HepG2 (cell line): ENCODE measurements around the gene MST1. TPM values are rescaled to one million over a fixed set of nuclear protein-coding genes. Genes with fewer than 3 reads are reported as not detected.

ENCODE experiments used
- ATAC-seq: fragments of 200-7000 bp; cut with Tn5 transposase; 3 replicates; pipeline ENCODE4 v1.9.1; 2020; ENCODE audit warnings: mild to moderate bottlenecking, moderate library complexity
- BruUV-seq: library from RNA; stranded (reverse); fragments of 400-500 nt; replicated peaks from 2 replicates; lab custom pipeline; 2021; lab: Mats Ljungman, UMichigan
- CTCF ChIA-PET: fragments of 300-600 bp; formaldehyde crosslinking; extraction: SDS; loops from one replicate; lab custom pipeline; 2021; ENCODE audit warnings: low total read pairs, inconsistent platforms, low intra/inter-chr PET ratio; lab: Yijun Ruan, JAX
- POLR2A ChIA-PET: fragments of 350-600 bp; sonication (Branson Sonifier 250); formaldehyde crosslinking; loops from one replicate; lab custom pipeline; 2020; ENCODE audit warnings: antibody characterized with exemption, inconsistent platforms; lab: Yijun Ruan, JAX
- DNase-seq: peaks from one replicate; pipeline ENCODE4 v3.0.0-alpha.2; 2015; ENCODE audit warnings: low spot score
- FAIRE-seq: peaks from 3 replicates; lab custom pipeline; 2011; peaks lifted over from hg19 to GRCh38; lab: Jason Lieb, UNC
- H2AFZ ChIP-seq: one replicate; pipeline ENCODE4 v1.6.1; 2011; ENCODE audit warnings: low read length, inconsistent platforms
- H3K27ac ChIP-seq: fragments of 300-600 bp; 3 replicates; pipeline ENCODE4 v1.8.0; 2011; ENCODE audit warnings: mixed run types, mild to moderate bottlenecking, mixed read lengths, low read length, inconsistent platforms; ENCODE audit not compliant: insufficient read depth; ENCODE audit errors: extremely low read length
- H3K27me3 ChIP-seq, 2 experiments: fragments of 200-600 bp in 1 of 2; 2 replicates in 1 of 2; 3 replicates in 1 of 2; pipeline versions ENCODE4 v1.6.0 to v1.8.0; 2011; ENCODE audit warnings: low read length in 2 of 2, mild to moderate bottlenecking in 2 of 2, moderate library complexity in 2 of 2, inconsistent platforms in 1 of 2; ENCODE audit not compliant: insufficient read depth in 2 of 2, control insufficient read depth in 1 of 2
- H3K36me3 ChIP-seq, 2 experiments: fragments of 200-600 bp in 1 of 2; replicated peaks in 1 of 2; 2 replicates in 1 of 2; 3 replicates in 1 of 2; pipeline versions ENCODE4 v1.5.1 to v1.8.0; 2011; ENCODE audit warnings: low read length in 2 of 2, inconsistent platforms in 1 of 2; ENCODE audit not compliant: insufficient read depth in 2 of 2, control insufficient read depth in 1 of 2
- H3K4me1 ChIP-seq: 2 replicates; pipeline ENCODE4 v1.5.1; 2012; ENCODE audit warnings: low read length, inconsistent platforms; ENCODE audit not compliant: insufficient read depth
- H3K4me2 ChIP-seq: 2 replicates; pipeline ENCODE4 v1.6.0; 2011; ENCODE audit warnings: low read depth, low read length, inconsistent platforms
- H3K4me3 ChIP-seq, 3 experiments: fragments of 200-600 bp in 1 of 3; sonication (generic), shearing (Covaris generic) in 1 of 3; replicated peaks in 1 of 3; 2 replicates each; pipeline ENCODE4 v1.5.1; 2011 to 2016; ENCODE audit warnings: low read length in 3 of 3, inconsistent platforms in 2 of 3, low read depth in 2 of 3, mild to moderate bottlenecking in 2 of 3, control low read depth in 1 of 3, mixed read lengths in 1 of 3; ENCODE audit not compliant: insufficient read depth in 1 of 3
- H3K79me2 ChIP-seq: one replicate; pipeline ENCODE4 v1.6.1; 2011; ENCODE audit warnings: low read length, inconsistent platforms; ENCODE audit not compliant: insufficient read depth
- H3K9ac ChIP-seq: 2 replicates; pipeline ENCODE4 v1.6.0; 2011; ENCODE audit warnings: mild to moderate bottlenecking, low read depth, low read length, inconsistent platforms; ENCODE audit not compliant: insufficient read depth
- H3K9me3 ChIP-seq: 2 replicates; pipeline ENCODE4 v1.5.1; 2012; ENCODE audit warnings: mild to moderate bottlenecking, low read length
- H4K20me1 ChIP-seq: 2 replicates; pipeline ENCODE4 v1.6.0; 2011; ENCODE audit warnings: inconsistent platforms, mild to moderate bottlenecking, low read length, moderate library complexity; ENCODE audit not compliant: insufficient read depth
- DR1 ChIP-seq: sonication (generic); formaldehyde crosslinking; IDR thresholded peaks from 2 replicates; pipeline ENCODE4 v1.8.0; 2021; ENCODE audit warnings: mild to moderate bottlenecking, missing genetic modification reagents, inconsistent platforms
- ETV5 ChIP-seq: IDR thresholded peaks from 2 replicates; pipeline ENCODE4 v1.6.1; 2018; ENCODE audit warnings: missing biosample characterization, missing genetic modification reagents, inconsistent platforms, borderline replicate concordance
- KLF15 ChIP-seq: sonication (generic); formaldehyde crosslinking; IDR thresholded peaks from 2 replicates; pipeline ENCODE4 v1.8.1; 2023; ENCODE audit warnings: borderline replicate concordance, mild to moderate bottlenecking, inconsistent platforms, missing genetic modification reagents, mixed read lengths
- MBD4 ChIP-seq: IDR thresholded peaks from 2 replicates; pipeline ENCODE4 v1.6.1; 2012; ENCODE audit warnings: low read length, inconsistent platforms, borderline replicate concordance
- MYPOP ChIP-seq: sonication (generic); formaldehyde crosslinking; IDR thresholded peaks from 2 replicates; pipeline ENCODE4 v1.8.1; 2023; ENCODE audit warnings: mild to moderate bottlenecking, moderate library complexity, missing genetic modification reagents
- PAF1 ChIP-seq: IDR thresholded peaks from 2 replicates; pipeline ENCODE4 v1.6.1; 2016; ENCODE audit warnings: missing genetic modification reagents, missing compliant biosample characterization
- PAXIP1 ChIP-seq: sonication (generic); formaldehyde crosslinking; conservative IDR thresholded peaks from 2 replicates; pipeline ENCODE4 v1.4.0; 2020; ENCODE audit warnings: mild to moderate bottlenecking, missing genetic modification reagents, moderate library complexity
- RARG ChIP-seq: sonication (generic); formaldehyde crosslinking; IDR thresholded peaks from 2 replicates; pipeline ENCODE4 v1.4.0; 2020; ENCODE audit warnings: low read depth, mild to moderate bottlenecking, missing genetic modification reagents
- RXRA ChIP-seq: sonication (generic); formaldehyde crosslinking; IDR thresholded peaks from 2 replicates; pipeline ENCODE4 v1.5.1; 2020; ENCODE audit warnings: missing genetic modification reagents
- SAP130 ChIP-seq: IDR thresholded peaks from 2 replicates; pipeline ENCODE4 v1.6.1; 2016; ENCODE audit warnings: low read depth
- SIN3B ChIP-seq: fragments of 150-350 bp; IDR thresholded peaks from 2 replicates; pipeline ENCODE4 v1.6.1; 2014; ENCODE audit warnings: low read length
- TBX2 ChIP-seq: sonication (generic); formaldehyde crosslinking; IDR thresholded peaks from 2 replicates; pipeline ENCODE4 v1.5.0; 2020; ENCODE audit warnings: missing genetic modification reagents, mild to moderate bottlenecking, borderline replicate concordance
- TBX3 ChIP-seq: fragments of 450-650 bp; IDR thresholded peaks from 2 replicates; pipeline ENCODE4 v1.6.1; 2017; ENCODE audit warnings: antibody characterized with exemption, mild to moderate bottlenecking, inconsistent platforms, borderline replicate concordance
- XRCC5 ChIP-seq: fragments of 200-400 bp; formaldehyde crosslinking; optimal IDR thresholded peaks from 2 replicates; pipeline ENCODE3; 2017; ENCODE audit warnings: mild to moderate bottlenecking, low read length
- ZFP91 ChIP-seq: sonication (generic); formaldehyde crosslinking; IDR thresholded peaks from 2 replicates; pipeline ENCODE4 v1.9.0; 2022; ENCODE audit warnings: missing genetic modification reagents, mild to moderate bottlenecking, borderline replicate concordance
- ZFX ChIP-seq: sonication (generic); formaldehyde crosslinking; IDR thresholded peaks from 2 replicates; pipeline ENCODE4 v1.4.0; 2020; ENCODE audit warnings: mild to moderate bottlenecking, low read depth, missing genetic modification reagents, moderate library complexity
- ZKSCAN8 ChIP-seq: IDR thresholded peaks from 2 replicates; pipeline ENCODE4 v1.6.1; 2016; ENCODE audit warnings: borderline replicate concordance, missing genetic modification reagents, missing compliant biosample characterization
- ZNF143 ChIP-seq: sonication (generic); formaldehyde crosslinking; IDR thresholded peaks from 2 replicates; pipeline ENCODE4 v1.4.0; 2020; ENCODE audit warnings: missing genetic modification reagents
- ZNF17 ChIP-seq: sonication (generic); formaldehyde crosslinking; IDR thresholded peaks from 2 replicates; pipeline ENCODE4 v1.5.0; 2020; ENCODE audit warnings: mild to moderate bottlenecking, missing genetic modification reagents
- ZNF337 ChIP-seq: sonication (generic); formaldehyde crosslinking; IDR thresholded peaks from 2 replicates; pipeline ENCODE4 v1.5.1; 2020; ENCODE audit warnings: missing genetic modification reagents, low read depth, mild to moderate bottlenecking, borderline replicate concordance
- ZNF510 ChIP-seq: sonication (generic); formaldehyde crosslinking; IDR thresholded peaks from 2 replicates; pipeline ENCODE4 v1.4.0; 2020; ENCODE audit warnings: low read depth, mild to moderate bottlenecking, missing genetic modification reagents
- WGBS: methylation state at CpG from one replicate; pipeline ENCODE4 v1.1.6; 2017; ENCODE audit warnings: low lambda C conversion rate; 5-methylcytosine and 5-hydroxymethylcytosine counted together
- in situ Hi-C: cut with HindIII; loops from 2 replicates; pipeline ENCODE4 v1.10.0; 2017; ENCODE audit warnings: low pct_unique_long_range_greater_than_20kb; ENCODE audit not compliant: extremely low pct_ligation_motif_present
- intact Hi-C: fragments of 100-400 bp; cut with micrococcal nuclease; formaldehyde crosslinking; loops from one replicate; pipeline ENCODE4 v1.10.0; 2022; ENCODE audit not compliant: unreplicated experiment
- polyA plus RNA-seq, 8 experiments: library from polyadenylated mRNA; depleted of rRNA in 3 of 8; stranded (reverse) in 7 of 8; unstranded in 1 of 8; fragments of >200 nt; fragmentation: Illumina TruSeq in 4 of 8; extraction: Trizol in 4 of 8; gene quantifications; 2 replicates each; pipeline versions ENCODE4 v1.2.1 to v1.2.3, GENCODE V29; 2011 to 2016; ENCODE audit warnings: low read depth in 4 of 8, missing spikeins in 1 of 8, mixed read lengths in 1 of 8; ENCODE audit not compliant: insufficient read depth in 1 of 8
- total RNA-seq, 5 experiments: library from RNA; depleted of rRNA; stranded (reverse); fragments of >200 nt; fragmentation: Illumina TruSeq; extraction: Trizol; gene quantifications; 2 replicates each; pipeline ENCODE4 v1.2.3, GENCODE V29; 2016; ENCODE audit warnings: low read depth in 1 of 5

Gene MST1
- total and polyA plus RNA-seq, 2 of the 13 experiments (the other 11 are each of a cell fraction or from before 2014, with no cell fraction given): 189 to 452 TPM

- Histone ChIP-seq H3K4me2 (peak overlapping the region; percentile 61), H3K79me2 (no peaks in the 10 kb centered on the region)
- WGBS: 46% methylated on average over 2 of the region's 2 CpGs
- TF ChIP-seq ZNF143 (no peak), ZKSCAN8 (CRISPR knock-in tag) (no peak), MBD4 (no peak), SAP130 (CRISPR knock-in tag) (peak; percentile 40), TBX2 (CRISPR knock-in tag) (peak; percentile 37; the same call in 1 of the 2 replicates), TBX3 (no peak), DR1 (no peak), ZNF337 (no peak), ZNF17 (CRISPR knock-in tag) (no peak), SIN3B (no peak), ETV5 (CRISPR knock-in tag) (0 out of 2 replicates have a peak, but pooled peaks have one; percentile 33), ZFX (peak; percentile 51), XRCC5 (no peak), KLF15 (no peak), PAXIP1 (CRISPR knock-in tag) (peak; percentile 31), RXRA (CRISPR knock-in tag) (no peak), PAF1 (CRISPR knock-in tag) (no peak), MYPOP (no peak), RARG (CRISPR knock-in tag) (no peak), ZNF510 (CRISPR knock-in tag) (no peak), ZFP91 (peak; percentile 21; the same call in 1 of the 2 replicates)
Observed at GRCh38 chr3:49647741-49648140, 41.5 kb downstream of the MST1 start.

More at GRCh38 chr3:49647741-49648140, 41.5 kb downstream of the MST1 start:
- intact Hi-C loops: no loop called here
- no TSS peak for BruUV-seq
- no peak overlapping the region for H3K4me3 ChIP-seq
- H3K27ac ChIP-seq: no peak overlapping the region
- peaks cover 33% of the 10 kb centered on the region for H3K4me1 ChIP-seq
- no peak for FAIRE-seq
- H3K27me3 ChIP-seq: no peaks in the 10 kb centered on the region
- no peaks in the 10 kb centered on the region for H4K20me1 ChIP-seq
- H3K36me3 ChIP-seq: no peaks in the 10 kb centered on the region; a peak in 2 of 5 replicates
- DNase-seq: no peak
- no peaks in the 10 kb centered on the region for H3K9me3 ChIP-seq
- in situ Hi-C loops: no loop called here
- POLR2A ChIA-PET: no interaction called here
- H2AFZ ChIP-seq: peak overlapping the region; percentile 69
- CTCF ChIA-PET: no interaction called here
- peak; percentile 61 for ATAC-seq
- peak overlapping the region; percentile 11; the same call in 1 of the 2 replicates for H3K9ac ChIP-seq
